ENCODE measurements around the gene FAM90A1. TPM values are rescaled to one million over a fixed set of nuclear protein-coding genes. Genes with fewer than 3 reads are reported as not detected.
"Not testable (repeated sequence)": the region's sequence is repeated elsewhere in the genome, so short reads cannot be mapped to it uniquely, and the experiment has no call there.

FAM90A1 gene
- total RNA-seq, result not detected

GRCh38 chr12:8226992-8227731, at the start of gene FAM90A1:
FAM90A1 (minus strand) TSS chr12:8227618; CDS start chr12:8224832, 2,786 bp downstream.
- peak within 1 kb of the TSS in 3 of 4 donors; percentile 2 to 24 (median 9) for H3K4me3 ChIP-seq
- peak within 1 kb of the TSS in 1 of 4 donors; percentile 25 for H3K27ac ChIP-seq
- DNase-seq, result peak; percentile 34
- 66 to 72% methylated on average over 2 to 21 of the region's 22 CpGs for WGBS, 2 donors (ENCODE audit: low coverage in 1 of 2)
- H3K36me3 ChIP-seq; intact Hi-C loops (cut with DNase I; ENCODE audit: low total_unique reads); H3K9me3 ChIP-seq; H3K4me1 ChIP-seq; H3K27me3 ChIP-seq: not testable (repeated sequence)
- in situ Hi-C loops (cut with MboI; ENCODE audit: low pct_ligation_motif_present in 1 of 4, low pct_unique_long_range_greater_than_20kb in 1 of 4, low sequenced_read_pairs in 3 of 4), result loop anchor here in 2 of 4 donors (25.0 kb wide), 1 partner anchor 115 kb away; the partner anchor contains the start of gene CLEC4A (in 2 of the 2)

GRCh38 chr12:8276397-8276796, 49.0 kb upstream of the FAM90A1 start:
- H3K27ac ChIP-seq; DNase-seq; H3K36me3 ChIP-seq; H3K4me3 ChIP-seq; H3K4me1 ChIP-seq; intact Hi-C loops (cut with DNase I; ENCODE audit: low total_unique reads); in situ Hi-C loops (cut with MboI; ENCODE audit: low pct_ligation_motif_present in 1 of 4, low pct_unique_long_range_greater_than_20kb in 1 of 4, low sequenced_read_pairs in 3 of 4); H3K27me3 ChIP-seq; H3K9me3 ChIP-seq: not testable (repeated sequence)
- 96% methylated on average over 2 of the region's 2 CpGs; no CpG with 5 or more reads in 1 of the 2 donors for WGBS, 2 donors (ENCODE audit: low coverage in 1 of 2)

- H3K4me3 ChIP-seq; H3K27me3 ChIP-seq; in situ Hi-C loops (cut with MboI; ENCODE audit: low pct_ligation_motif_present in 1 of 4, low pct_unique_long_range_greater_than_20kb in 1 of 4, low sequenced_read_pairs in 3 of 4); DNase-seq; intact Hi-C loops (cut with DNase I; ENCODE audit: low total_unique reads); H3K36me3 ChIP-seq; H3K27ac ChIP-seq; H3K9me3 ChIP-seq; H3K4me1 ChIP-seq: not testable (repeated sequence)
- WGBS, 2 donors (ENCODE audit: low coverage in 1 of 2), result 66 to 76% methylated on average over 3 to 4 of the region's 4 CpGs
These were observed 39.3 kb upstream of the FAM90A1 start for GRCh38 chr12:8266706-8267105.

- H3K4me3 ChIP-seq; H3K4me1 ChIP-seq; H3K36me3 ChIP-seq; intact Hi-C loops (cut with DNase I; ENCODE audit: low total_unique reads); H3K27me3 ChIP-seq; DNase-seq; H3K9me3 ChIP-seq; in situ Hi-C loops (cut with MboI; ENCODE audit: low pct_ligation_motif_present in 1 of 4, low pct_unique_long_range_greater_than_20kb in 1 of 4, low sequenced_read_pairs in 3 of 4); H3K27ac ChIP-seq: not testable (repeated sequence)
- 60 to 73% methylated on average over 2 to 7 of the region's 7 CpGs for WGBS, 2 donors (ENCODE audit: low coverage in 1 of 2)
These were observed 36.8 kb upstream of the FAM90A1 start for GRCh38 chr12:8264236-8264635.

GRCh38 chr12:8261111-8261554, 33.7 kb upstream of the FAM90A1 start:
- H3K4me1 ChIP-seq; H3K36me3 ChIP-seq; H3K27me3 ChIP-seq; H3K4me3 ChIP-seq; DNase-seq; H3K9me3 ChIP-seq; in situ Hi-C loops (cut with MboI; ENCODE audit: low pct_ligation_motif_present in 1 of 4, low pct_unique_long_range_greater_than_20kb in 1 of 4, low sequenced_read_pairs in 3 of 4); H3K27ac ChIP-seq; intact Hi-C loops (cut with DNase I; ENCODE audit: low total_unique reads): not testable (repeated sequence)
- WGBS, 2 donors (ENCODE audit: low coverage in 1 of 2), result 40 to 63% methylated on average over 1 to 14 of the region's 14 CpGs

- H3K4me1 ChIP-seq; H3K36me3 ChIP-seq; H3K9me3 ChIP-seq; H3K4me3 ChIP-seq; H3K27me3 ChIP-seq; in situ Hi-C loops (cut with MboI; ENCODE audit: low pct_ligation_motif_present in 1 of 4, low pct_unique_long_range_greater_than_20kb in 1 of 4, low sequenced_read_pairs in 3 of 4); H3K27ac ChIP-seq; DNase-seq; intact Hi-C loops (cut with DNase I; ENCODE audit: low total_unique reads): not testable (repeated sequence)
- 63% methylated on average over 3 of the region's 5 CpGs; no CpG with 5 or more reads in 1 of the 2 donors for WGBS, 2 donors (ENCODE audit: low coverage in 1 of 2)
These were observed 28.9 kb upstream of the FAM90A1 start for GRCh38 chr12:8256356-8256755.

GRCh38 chr12:8254705-8255104, 27.3 kb upstream of the FAM90A1 start:
- H3K27ac ChIP-seq; DNase-seq; H3K9me3 ChIP-seq; H3K4me3 ChIP-seq; H3K4me1 ChIP-seq; intact Hi-C loops (cut with DNase I; ENCODE audit: low total_unique reads); in situ Hi-C loops (cut with MboI; ENCODE audit: low pct_ligation_motif_present in 1 of 4, low pct_unique_long_range_greater_than_20kb in 1 of 4, low sequenced_read_pairs in 3 of 4); H3K27me3 ChIP-seq; H3K36me3 ChIP-seq: not testable (repeated sequence)
- WGBS, 2 donors (ENCODE audit: low coverage in 1 of 2), result 91 to 100% methylated on average over 2 to 9 of the region's 9 CpGs

- H3K27me3 ChIP-seq; intact Hi-C loops (cut with DNase I; ENCODE audit: low total_unique reads); DNase-seq; H3K4me3 ChIP-seq; H3K27ac ChIP-seq; H3K36me3 ChIP-seq; H3K4me1 ChIP-seq; H3K9me3 ChIP-seq; in situ Hi-C loops (cut with MboI; ENCODE audit: low pct_ligation_motif_present in 1 of 4, low pct_unique_long_range_greater_than_20kb in 1 of 4, low sequenced_read_pairs in 3 of 4): not testable (repeated sequence)
- WGBS, 2 donors (ENCODE audit: low coverage in 1 of 2), result 89% methylated on average over 21 of the region's 29 CpGs; no CpG with 5 or more reads in 1 of the 2 donors
These were observed 24.8 kb upstream of the FAM90A1 start for GRCh38 chr12:8252056-8252818.

GRCh38 chr12:8251616-8252015, 24.2 kb upstream of the FAM90A1 start:
- DNase-seq; H3K4me3 ChIP-seq; H3K27me3 ChIP-seq; in situ Hi-C loops (cut with MboI; ENCODE audit: low pct_ligation_motif_present in 1 of 4, low pct_unique_long_range_greater_than_20kb in 1 of 4, low sequenced_read_pairs in 3 of 4); H3K36me3 ChIP-seq; H3K4me1 ChIP-seq; H3K9me3 ChIP-seq; H3K27ac ChIP-seq; intact Hi-C loops (cut with DNase I; ENCODE audit: low total_unique reads): not testable (repeated sequence)
- 50 to 53% methylated on average over 1 to 6 of the region's 7 CpGs for WGBS, 2 donors (ENCODE audit: low coverage in 1 of 2)

- H3K27ac ChIP-seq; H3K9me3 ChIP-seq; intact Hi-C loops (cut with DNase I; ENCODE audit: low total_unique reads); H3K36me3 ChIP-seq; H3K4me3 ChIP-seq; H3K4me1 ChIP-seq; H3K27me3 ChIP-seq; DNase-seq: not testable (repeated sequence)
- in situ Hi-C loops (cut with MboI; ENCODE audit: low pct_ligation_motif_present in 1 of 4, low pct_unique_long_range_greater_than_20kb in 1 of 4, low sequenced_read_pairs in 3 of 4), result loop anchor here in 2 of 4 donors (25.0 kb wide), 1 partner anchor 135 kb away; the partner anchor contains the start of gene CLEC4A (in 2 of the 2)
- WGBS, 2 donors (ENCODE audit: low coverage in 1 of 2), result 76% methylated on average over 3 to 4 of the region's 4 CpGs
These were observed 19.6 kb upstream of the FAM90A1 start for GRCh38 chr12:8246941-8247535.

Data from transverse colon (tissue), 4 donors.